Erythroblast (primary cell): Measurements from ENCODE around the gene DNAJC17.

Experiments used
- GATA1 ChIP-seq: IDR thresholded peaks from 2 replicates; pipeline ENCODE4 v1.6.1; 2011; ENCODE audit warnings: low read depth, mild to moderate bottlenecking, control low read depth, low read length, moderate library complexity
- POLR2A ChIP-seq: IDR thresholded peaks from 2 replicates; pipeline ENCODE4 v1.6.1; 2011; ENCODE audit warnings: mild to moderate bottlenecking, low read length

- TF ChIP-seq POLR2A = no peak
- TF ChIP-seq GATA1 = no peak
Measured at GRCh38 chr15:40803076-40803475, 4.2 kb downstream of the DNAJC17 start.
